ENCODE data around the gene BPTF.
"Not testable (repeated sequence)": the region's sequence is repeated elsewhere in the genome, so short reads cannot be mapped to it uniquely, and the experiment has no call there.

The BPTF gene

GRCh38 chr17:67850991-67851631 is 25.8 kb downstream of the BPTF start:
- no peak for TF ChIP-seq CTCF (IDR thresholded peaks at IDR 0.05; ENCODE audit: extremely low read depth, missing control alignments)
- DNase-seq (ENCODE audit: low spot score), result no peak

- TF ChIP-seq CTCF (IDR thresholded peaks at IDR 0.05; ENCODE audit: extremely low read depth, missing control alignments), result no peak
Measured at GRCh38 chr17:67853703-67854102, 28.4 kb downstream of the BPTF start.

GRCh38 chr17:67854378-67854777 is 29.1 kb downstream of the BPTF start:
- TF ChIP-seq CTCF (IDR thresholded peaks at IDR 0.05; ENCODE audit: extremely low read depth, missing control alignments), result no peak
- DNase-seq (ENCODE audit: low spot score), result no peak

More at GRCh38 chr17:67853703-67854102, 28.4 kb downstream of the BPTF start:
- DNase-seq (ENCODE audit: low spot score), result no peak

- no peak for DNase-seq (ENCODE audit: low spot score)
- TF ChIP-seq CTCF (IDR thresholded peaks at IDR 0.05; ENCODE audit: extremely low read depth, missing control alignments), result no peak
Measured at GRCh38 chr17:67855504-67856324, 30.4 kb downstream of the BPTF start.

- not testable (repeated sequence) for DNase-seq (ENCODE audit: low spot score)
Measured at GRCh38 chr17:67856402-67856801, 31.1 kb downstream of the BPTF start.

GRCh38 chr17:67862614-67863217 is 37.4 kb downstream of the BPTF start:
- no peak for DNase-seq (ENCODE audit: low spot score)
- no peak for TF ChIP-seq CTCF (IDR thresholded peaks at IDR 0.05; ENCODE audit: extremely low read depth, missing control alignments)

GRCh38 chr17:67863624-67864247 is 38.4 kb downstream of the BPTF start:
- peak; percentile 30 for DNase-seq (ENCODE audit: low spot score)
- no peak for TF ChIP-seq CTCF (IDR thresholded peaks at IDR 0.05; ENCODE audit: extremely low read depth, missing control alignments)

All from GM20000 (cell line).